ENCODE results near the gene RAPH1.
A peak's percentile ranks its signal among the peaks of the same experiment; 100 is the strongest.

- peak; percentile 39; the same call in 1 of the 2 replicates for TF ChIP-seq CTCF (conservative IDR thresholded peaks at IDR 0.05; ENCODE audit: low read depth, low read length)
- TF ChIP-seq EZH2 (IDR thresholded peaks at IDR 0.05; ENCODE audit: borderline replicate concordance, low read depth, low read length, poor library complexity, severe bottlenecking) = no peak
Measured at GRCh38 chr2:203396667-203397066, 138.4 kb downstream of the RAPH1 start.
